SK-N-SH treated with all-trans-retinoic acid at 6 μM for 48 hours (cell line): Measurements from ENCODE around the gene CATSPERD.

Experiments
- ATAC-seq: fragments of 200-7000 bp; cut with Tn5 transposase; 3 replicates; pipeline ENCODE4 v1.9.1; 2020; ENCODE audit warnings: mild to moderate bottlenecking, moderate library complexity
- ARNTL ChIP-seq: fragments of 450-650 bp; formaldehyde crosslinking; IDR thresholded peaks from 2 replicates; pipeline ENCODE4 v1.5.0; 2020; ENCODE audit warnings: low read depth, mild to moderate bottlenecking, moderate library complexity, borderline replicate concordance
- BACH2 ChIP-seq: fragments of 250-450 bp; sonication (Bioruptor Pico); IDR thresholded peaks from 2 replicates; pipeline ENCODE4 v1.9.0; 2021; ENCODE audit warnings: mild to moderate bottlenecking, borderline replicate concordance
- CREB5 ChIP-seq: fragments of 250-450 bp; sonication (Bioruptor Pico); IDR thresholded peaks from 2 replicates; pipeline ENCODE4 v1.5.1; 2020; ENCODE audit warnings: low read depth, mild to moderate bottlenecking, moderate library complexity
- CSDC2 ChIP-seq: fragments of 250-450 bp; sonication (Bioruptor Pico); IDR thresholded peaks from 2 replicates; pipeline ENCODE4 v1.5.0; 2020; ENCODE audit warnings: mild to moderate bottlenecking, moderate library complexity
- ESRRG ChIP-seq: fragments of 250-450 bp; sonication (Bioruptor Pico); IDR thresholded peaks from 2 replicates; pipeline ENCODE4 v1.6.1; 2021; ENCODE audit warnings: mild to moderate bottlenecking
- GLIS3 ChIP-seq: fragments of 250-450 bp; sonication (Bioruptor Pico); IDR thresholded peaks from 2 replicates; pipeline ENCODE4 v1.5.0; 2020; ENCODE audit warnings: mild to moderate bottlenecking, moderate library complexity
- ISL1 ChIP-seq: fragments of 250-450 bp; sonication (Bioruptor Pico); IDR thresholded peaks from 2 replicates; pipeline ENCODE4 v2.1.2; 2022; ENCODE audit warnings: mild to moderate bottlenecking, moderate library complexity
- PATZ1 ChIP-seq: fragments of 250-450 bp; sonication (Bioruptor Pico); IDR thresholded peaks from 2 replicates; pipeline ENCODE4 v1.8.0; 2020; ENCODE audit warnings: mild to moderate bottlenecking, moderate library complexity, borderline replicate concordance
- RARB ChIP-seq: fragments of 250-450 bp; sonication (Bioruptor Pico); IDR thresholded peaks from 2 replicates; pipeline ENCODE4 v1.8.0; 2021; ENCODE audit warnings: mild to moderate bottlenecking, moderate library complexity
- SNAI2 ChIP-seq: fragments of 250-450 bp; sonication (Bioruptor Pico); IDR thresholded peaks from 2 replicates; pipeline ENCODE4 v1.5.0; 2020; ENCODE audit warnings: mild to moderate bottlenecking, moderate library complexity
- TCF4 ChIP-seq: fragments of 250-450 bp; sonication (Bioruptor Pico); IDR thresholded peaks from 2 replicates; pipeline ENCODE4 v1.8.0; 2021; ENCODE audit warnings: mild to moderate bottlenecking, moderate library complexity, borderline replicate concordance
- TOX ChIP-seq: fragments of 250-450 bp; sonication (Bioruptor Pico); IDR thresholded peaks from 2 replicates; pipeline ENCODE4 v1.8.0; 2021; ENCODE audit warnings: mild to moderate bottlenecking, moderate library complexity, borderline replicate concordance
- ZC3H10 ChIP-seq: fragments of 250-450 bp; sonication (Bioruptor Pico); IDR thresholded peaks from 2 replicates; pipeline ENCODE4 v1.5.1; 2021; ENCODE audit warnings: mild to moderate bottlenecking, moderate library complexity
- ZFP30 ChIP-seq: fragments of 450-650 bp; formaldehyde crosslinking; IDR thresholded peaks from 2 replicates; pipeline ENCODE4 v1.5.0; 2022; ENCODE audit warnings: mild to moderate bottlenecking, moderate library complexity
- ZNF565 ChIP-seq: fragments of 450-650 bp; formaldehyde crosslinking; conservative IDR thresholded peaks from 2 replicates; pipeline ENCODE4 v1.5.0; 2020; ENCODE audit warnings: low read depth, mild to moderate bottlenecking, moderate library complexity
- ZNF70 ChIP-seq: fragments of 450-650 bp; formaldehyde crosslinking; IDR thresholded peaks from 2 replicates; pipeline ENCODE4 v1.5.0; 2020; ENCODE audit warnings: mild to moderate bottlenecking, moderate library complexity
- TF ChIP-seq, protein P1 (sequence below): fragments of 250-450 bp; sonication (Bioruptor Pico); IDR thresholded peaks from 2 replicates; pipeline ENCODE4 v1.5.0; 2020; ENCODE audit warnings: mild to moderate bottlenecking, moderate library complexity
- TF ChIP-seq, protein P2 (sequence below): fragments of 250-450 bp; sonication (Bioruptor Pico); IDR thresholded peaks from 2 replicates; pipeline ENCODE4 v1.5.1; 2021; ENCODE audit warnings: mild to moderate bottlenecking, moderate library complexity

Gene CATSPERD

GRCh38 chr19:5695649-5696195, 24.7 kb upstream of the CATSPERD start (continued):
- TF ChIP-seq, protein P1, sequence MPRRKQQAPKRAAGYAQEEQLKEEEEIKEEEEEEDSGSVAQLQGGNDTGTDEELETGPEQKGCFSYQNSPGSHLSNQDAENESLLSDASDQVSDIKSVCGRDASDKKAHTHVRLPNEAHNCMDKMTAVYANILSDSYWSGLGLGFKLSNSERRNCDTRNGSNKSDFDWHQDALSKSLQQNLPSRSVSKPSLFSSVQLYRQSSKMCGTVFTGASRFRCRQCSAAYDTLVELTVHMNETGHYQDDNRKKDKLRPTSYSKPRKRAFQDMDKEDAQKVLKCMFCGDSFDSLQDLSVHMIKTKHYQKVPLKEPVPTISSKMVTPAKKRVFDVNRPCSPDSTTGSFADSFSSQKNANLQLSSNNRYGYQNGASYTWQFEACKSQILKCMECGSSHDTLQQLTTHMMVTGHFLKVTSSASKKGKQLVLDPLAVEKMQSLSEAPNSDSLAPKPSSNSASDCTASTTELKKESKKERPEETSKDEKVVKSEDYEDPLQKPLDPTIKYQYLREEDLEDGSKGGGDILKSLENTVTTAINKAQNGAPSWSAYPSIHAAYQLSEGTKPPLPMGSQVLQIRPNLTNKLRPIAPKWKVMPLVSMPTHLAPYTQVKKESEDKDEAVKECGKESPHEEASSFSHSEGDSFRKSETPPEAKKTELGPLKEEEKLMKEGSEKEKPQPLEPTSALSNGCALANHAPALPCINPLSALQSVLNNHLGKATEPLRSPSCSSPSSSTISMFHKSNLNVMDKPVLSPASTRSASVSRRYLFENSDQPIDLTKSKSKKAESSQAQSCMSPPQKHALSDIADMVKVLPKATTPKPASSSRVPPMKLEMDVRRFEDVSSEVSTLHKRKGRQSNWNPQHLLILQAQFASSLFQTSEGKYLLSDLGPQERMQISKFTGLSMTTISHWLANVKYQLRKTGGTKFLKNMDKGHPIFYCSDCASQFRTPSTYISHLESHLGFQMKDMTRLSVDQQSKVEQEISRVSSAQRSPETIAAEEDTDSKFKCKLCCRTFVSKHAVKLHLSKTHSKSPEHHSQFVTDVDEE: no peak

- no peak for ATAC-seq
Observed at GRCh38 chr19:5696196-5697021, 24.0 kb upstream of the CATSPERD start.

More at GRCh38 chr19:5696196-5697021, 24.0 kb upstream of the CATSPERD start:
- TF ChIP-seq ESRRG (CRISPR knock-in tag): no peak
- TF ChIP-seq ISL1 (CRISPR knock-in tag): no peak
- TF ChIP-seq CSDC2 (CRISPR knock-in tag): no peak
- no peak for TF ChIP-seq ARNTL (CRISPR knock-in tag)
- TF ChIP-seq PATZ1 (CRISPR knock-in tag): no peak
- no peak for TF ChIP-seq BACH2 (CRISPR knock-in tag)
- TF ChIP-seq GLIS3 (CRISPR knock-in tag): no peak
- TF ChIP-seq, protein P1: no peak
- TF ChIP-seq ZNF565 (CRISPR knock-in tag): no peak
- no peak for TF ChIP-seq CREB5
- TF ChIP-seq RARB (CRISPR knock-in tag): no peak
- TF ChIP-seq ZFP30: no peak
- TF ChIP-seq TCF4 (CRISPR knock-in tag): no peak
- TF ChIP-seq SNAI2 (CRISPR knock-in tag): no peak
- no peak for TF ChIP-seq ZNF70 (CRISPR knock-in tag)
- no peak for TF ChIP-seq ZC3H10
- TF ChIP-seq TOX (CRISPR knock-in tag): no peak
- TF ChIP-seq, protein P2, sequence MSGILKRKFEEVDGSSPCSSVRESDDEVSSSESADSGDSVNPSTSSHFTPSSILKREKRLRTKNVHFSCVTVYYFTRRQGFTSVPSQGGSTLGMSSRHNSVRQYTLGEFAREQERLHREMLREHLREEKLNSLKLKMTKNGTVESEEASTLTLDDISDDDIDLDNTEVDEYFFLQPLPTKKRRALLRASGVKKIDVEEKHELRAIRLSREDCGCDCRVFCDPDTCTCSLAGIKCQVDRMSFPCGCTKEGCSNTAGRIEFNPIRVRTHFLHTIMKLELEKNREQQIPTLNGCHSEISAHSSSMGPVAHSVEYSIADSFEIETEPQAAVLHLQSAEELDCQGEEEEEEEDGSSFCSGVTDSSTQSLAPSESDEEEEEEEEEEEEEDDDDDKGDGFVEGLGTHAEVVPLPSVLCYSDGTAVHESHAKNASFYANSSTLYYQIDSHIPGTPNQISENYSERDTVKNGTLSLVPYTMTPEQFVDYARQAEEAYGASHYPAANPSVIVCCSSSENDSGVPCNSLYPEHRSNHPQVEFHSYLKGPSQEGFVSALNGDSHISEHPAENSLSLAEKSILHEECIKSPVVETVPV (CRISPR knock-in tag): no peak
